PFSK-1 (cell line): ENCODE results near the gene ERC2.

Experiments
- FOXP2 ChIP-seq: optimal IDR thresholded peaks from 2 replicates; pipeline ENCODE3; 2011; ENCODE audit warnings: borderline replicate concordance, control low read depth, inconsistent platforms; ENCODE audit not compliant: insufficient read depth; ENCODE audit errors: extremely low read length, extremely low read depth
- POLR2AphosphoS5 ChIP-seq: IDR thresholded peaks from 2 replicates; pipeline ENCODE4 v1.6.1; 2012; ENCODE audit warnings: low read depth, mild to moderate bottlenecking, control low read depth, low read length, moderate library complexity
- SIN3A ChIP-seq: IDR thresholded peaks from 2 replicates; pipeline ENCODE4 v1.6.1; 2012; ENCODE audit warnings: mild to moderate bottlenecking, low read length, moderate library complexity, borderline replicate concordance; ENCODE audit not compliant: insufficient read depth
- TAF1 ChIP-seq: IDR thresholded peaks from 2 replicates; pipeline ENCODE4 v1.6.1; 2012; ENCODE audit warnings: low read length, control low read depth, borderline replicate concordance; ENCODE audit not compliant: insufficient read depth
- TF ChIP-seq, protein P1 (sequence below), 2 experiments: IDR thresholded peaks; 2 replicates each; pipeline versions ENCODE4 v1.6.1 to v1.8.0; 2011 to 2012; ENCODE audit warnings: low read depth in 2 of 2, low read length in 2 of 2, control low read depth in 1 of 2, inconsistent platforms in 1 of 2, mild to moderate bottlenecking in 1 of 2, moderate library complexity in 1 of 2; ENCODE audit not compliant: insufficient read depth in 1 of 2

Gene ERC2

DNA sequence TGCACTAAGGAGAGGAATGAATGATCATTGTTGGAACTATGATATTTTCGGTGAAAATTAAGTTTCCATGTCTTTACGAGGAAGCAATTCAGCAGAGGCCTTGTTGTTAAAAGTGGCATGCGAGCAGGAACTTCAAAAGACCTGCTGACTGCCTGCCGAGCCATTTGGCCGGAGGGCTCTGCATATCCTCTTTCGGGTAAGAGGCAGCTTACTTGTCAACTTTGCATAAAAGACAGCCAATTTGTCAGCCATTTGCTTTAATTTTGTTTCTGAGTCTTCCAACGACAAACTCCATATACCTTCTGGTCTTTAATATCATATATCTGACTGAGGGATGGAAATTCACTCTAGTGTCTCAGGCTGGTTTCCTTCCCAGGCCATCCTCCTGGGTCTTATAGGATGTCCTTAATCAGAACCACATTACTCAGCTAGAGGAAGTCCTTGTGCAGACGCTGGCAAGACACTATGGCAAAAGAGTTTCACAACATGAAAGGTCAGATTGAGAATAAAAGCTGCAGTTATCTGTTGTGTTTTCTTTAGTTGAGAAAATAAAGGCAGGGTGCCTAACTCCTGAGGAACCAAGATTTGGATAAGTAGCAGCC lies 852.5 kb downstream of the ERC2 start:
- TF ChIP-seq, protein P1, sequence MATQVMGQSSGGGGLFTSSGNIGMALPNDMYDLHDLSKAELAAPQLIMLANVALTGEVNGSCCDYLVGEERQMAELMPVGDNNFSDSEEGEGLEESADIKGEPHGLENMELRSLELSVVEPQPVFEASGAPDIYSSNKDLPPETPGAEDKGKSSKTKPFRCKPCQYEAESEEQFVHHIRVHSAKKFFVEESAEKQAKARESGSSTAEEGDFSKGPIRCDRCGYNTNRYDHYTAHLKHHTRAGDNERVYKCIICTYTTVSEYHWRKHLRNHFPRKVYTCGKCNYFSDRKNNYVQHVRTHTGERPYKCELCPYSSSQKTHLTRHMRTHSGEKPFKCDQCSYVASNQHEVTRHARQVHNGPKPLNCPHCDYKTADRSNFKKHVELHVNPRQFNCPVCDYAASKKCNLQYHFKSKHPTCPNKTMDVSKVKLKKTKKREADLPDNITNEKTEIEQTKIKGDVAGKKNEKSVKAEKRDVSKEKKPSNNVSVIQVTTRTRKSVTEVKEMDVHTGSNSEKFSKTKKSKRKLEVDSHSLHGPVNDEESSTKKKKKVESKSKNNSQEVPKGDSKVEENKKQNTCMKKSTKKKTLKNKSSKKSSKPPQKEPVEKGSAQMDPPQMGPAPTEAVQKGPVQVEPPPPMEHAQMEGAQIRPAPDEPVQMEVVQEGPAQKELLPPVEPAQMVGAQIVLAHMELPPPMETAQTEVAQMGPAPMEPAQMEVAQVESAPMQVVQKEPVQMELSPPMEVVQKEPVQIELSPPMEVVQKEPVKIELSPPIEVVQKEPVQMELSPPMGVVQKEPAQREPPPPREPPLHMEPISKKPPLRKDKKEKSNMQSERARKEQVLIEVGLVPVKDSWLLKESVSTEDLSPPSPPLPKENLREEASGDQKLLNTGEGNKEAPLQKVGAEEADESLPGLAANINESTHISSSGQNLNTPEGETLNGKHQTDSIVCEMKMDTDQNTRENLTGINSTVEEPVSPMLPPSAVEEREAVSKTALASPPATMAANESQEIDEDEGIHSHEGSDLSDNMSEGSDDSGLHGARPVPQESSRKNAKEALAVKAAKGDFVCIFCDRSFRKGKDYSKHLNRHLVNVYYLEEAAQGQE (IDR thresholded peaks at IDR 0.05; ENCODE audit: insufficient read depth in 1 of 2, low read depth in 2 of 2, low read length in 2 of 2): no peak
- TF ChIP-seq SIN3A: no peak
- no peak for TF ChIP-seq POLR2AphosphoS5
- TF ChIP-seq FOXP2: no peak
- no peak for TF ChIP-seq TAF1

DNA sequence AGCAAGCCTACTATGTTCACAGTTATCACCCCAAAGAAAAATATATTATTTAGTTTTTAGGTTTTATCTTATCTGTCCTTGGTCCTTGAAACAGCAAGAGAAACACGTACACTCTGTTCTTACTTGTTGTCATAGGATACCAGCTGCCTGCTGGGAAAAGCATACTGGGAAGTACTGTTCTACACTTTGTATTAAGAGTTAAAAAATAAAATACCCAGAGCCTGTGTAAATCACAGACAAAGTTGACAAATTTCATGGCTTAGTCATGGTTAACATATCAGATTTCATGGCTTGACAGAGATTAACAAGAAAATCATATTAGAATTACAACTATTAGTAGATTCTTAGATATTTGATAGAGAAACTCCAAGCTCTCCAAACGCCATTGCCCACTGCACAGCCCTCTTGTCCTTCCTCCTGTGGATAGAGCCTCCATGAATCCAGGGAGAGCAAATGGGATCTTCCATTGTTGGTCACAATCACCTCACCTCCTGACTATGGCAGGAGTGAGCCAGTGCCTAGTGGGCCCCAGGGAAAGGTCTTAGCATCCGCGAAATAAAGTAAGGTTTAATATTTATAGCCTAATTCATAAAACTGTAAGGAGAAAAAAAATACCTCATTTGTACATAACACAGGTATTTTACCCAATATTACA lies 853.1 kb downstream of the ERC2 start:
- TF ChIP-seq POLR2AphosphoS5: no peak

DNA sequence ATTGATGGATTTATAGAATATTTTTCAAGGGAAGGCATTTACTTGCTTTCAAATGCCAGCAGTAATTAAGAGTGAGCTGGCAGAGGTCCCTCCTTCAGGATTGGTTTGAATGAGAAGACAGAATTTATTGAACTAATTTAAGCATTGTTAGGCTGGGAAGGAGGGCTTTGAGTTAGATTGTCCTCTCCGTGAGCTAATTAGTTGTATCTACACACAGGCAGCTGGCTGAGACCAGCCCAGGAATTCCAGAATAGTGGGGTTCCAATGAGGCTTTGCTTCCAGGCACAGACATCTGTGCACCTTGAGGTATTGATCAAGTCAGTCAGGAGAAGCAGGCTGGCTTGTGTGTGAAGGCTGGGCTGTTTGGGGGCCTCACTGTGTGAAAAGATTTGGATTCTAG lies 857.1 kb downstream of the ERC2 start:
- TF ChIP-seq FOXP2: no peak
- TF ChIP-seq, protein P1 (IDR thresholded peaks at IDR 0.05; ENCODE audit: insufficient read depth in 1 of 2, low read depth in 2 of 2, low read length in 2 of 2): no peak
- no peak for TF ChIP-seq SIN3A
- TF ChIP-seq POLR2AphosphoS5: no peak
- no peak for TF ChIP-seq TAF1

DNA sequence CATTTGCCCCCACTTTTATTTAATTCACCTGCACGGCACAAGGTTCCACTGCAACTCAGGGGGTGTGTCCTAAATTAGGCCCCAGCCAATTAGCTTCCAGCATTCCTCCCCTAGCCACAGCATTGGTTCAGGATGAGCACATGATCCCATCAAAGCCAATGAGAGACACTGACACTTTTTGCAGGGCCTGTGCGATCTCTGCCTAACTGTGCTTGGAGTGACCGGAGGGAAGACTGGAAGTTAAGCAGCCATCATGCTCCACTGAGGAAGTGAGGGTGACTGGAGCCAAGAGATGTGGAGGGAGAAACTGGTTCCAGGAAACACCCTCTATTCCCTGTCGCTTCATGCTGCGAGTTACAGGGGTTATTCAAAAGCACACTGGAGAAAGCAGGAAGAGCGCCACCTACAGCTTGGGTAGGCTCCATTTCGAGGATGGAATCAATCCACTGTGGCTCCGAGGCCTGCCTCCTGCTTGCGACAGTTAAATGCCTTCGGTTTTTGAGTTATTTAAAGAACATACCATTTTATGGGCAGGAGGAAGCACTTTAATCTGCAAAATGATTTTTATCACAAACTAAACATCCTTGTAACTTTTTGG lies 858.9 kb downstream of the ERC2 start:
- TF ChIP-seq POLR2AphosphoS5 (no peak), TAF1 (no peak), FOXP2 (no peak), SIN3A (no peak)
- TF ChIP-seq, protein P1 (IDR thresholded peaks at IDR 0.05; ENCODE audit: insufficient read depth in 1 of 2, low read depth in 2 of 2, low read length in 2 of 2): no peak

DNA sequence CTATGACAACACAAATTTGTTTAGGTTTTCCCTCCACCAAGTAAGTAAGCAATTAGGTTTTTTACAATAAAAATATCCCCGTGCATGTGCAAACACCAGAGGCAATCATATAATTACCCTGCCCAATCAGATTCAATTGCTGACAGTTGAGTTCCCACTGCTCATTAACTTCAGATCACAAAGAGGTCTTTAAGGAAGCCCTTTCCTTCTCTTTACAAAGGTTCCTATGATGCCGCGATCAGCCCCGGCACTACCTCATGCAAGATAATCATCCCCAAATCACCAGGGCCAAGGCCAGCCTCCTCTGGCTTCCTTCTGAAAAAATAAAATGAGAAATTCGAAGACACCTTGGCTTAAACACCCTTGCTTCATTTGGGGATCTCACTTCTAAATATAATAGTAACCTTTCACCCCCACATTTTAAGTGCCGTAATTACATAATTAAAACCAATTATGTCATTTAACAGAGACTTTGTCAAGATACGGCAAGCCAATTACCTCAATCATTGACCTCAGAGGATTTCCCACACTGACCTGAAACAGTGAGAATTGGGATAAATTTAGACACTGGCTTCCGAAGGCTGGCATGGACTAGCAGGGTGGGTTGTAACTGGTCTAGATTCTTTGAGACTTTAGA lies 859.8 kb downstream of the ERC2 start:
- TF ChIP-seq FOXP2 (no peak), TAF1 (no peak), POLR2AphosphoS5 (no peak), SIN3A (no peak)
- TF ChIP-seq, protein P1 (IDR thresholded peaks at IDR 0.05; ENCODE audit: insufficient read depth in 1 of 2, low read depth in 2 of 2, low read length in 2 of 2): no peak
